ENCODE data around the gene NUP155.
"Not testable (repeated sequence)": the region's sequence is repeated elsewhere in the genome, so short reads cannot be mapped to it uniquely, and the experiment has no call there.

The NUP155 gene

GRCh38 chr5:37275511-37275910 is 95.4 kb downstream of the NUP155 start:
- no peak for DNase-seq (ENCODE audit: low read depth)

GRCh38 chr5:37272511-37272910 is 98.4 kb downstream of the NUP155 start:
- peak; percentile 50 for DNase-seq (ENCODE audit: low read depth)

GRCh38 chr5:37268100-37268499 is 102.8 kb downstream of the NUP155 start:
- DNase-seq (ENCODE audit: low read depth) = not testable (repeated sequence)

GRCh38 chr5:37255774-37256358 is 115.0 kb downstream of the NUP155 start:
- DNase-seq (ENCODE audit: low read depth) = no peak

GRCh38 chr5:37254581-37254980 is 116.3 kb downstream of the NUP155 start:
- DNase-seq (ENCODE audit: low read depth) = no peak

- DNase-seq (ENCODE audit: low read depth) = no peak
Observed at GRCh38 chr5:37251665-37252064, 119.2 kb downstream of the NUP155 start.

GRCh38 chr5:37249815-37250164 is 121.1 kb downstream of the NUP155 start:
- DNase-seq (ENCODE audit: low read depth) = no peak

- peak; percentile 35 for DNase-seq (ENCODE audit: low read depth)
Observed at GRCh38 chr5:37248970-37249814, 121.7 kb downstream of the NUP155 start, which contains the start of gene CPLANE1. Gene CPLANE1, minus strand, starts transcription at chr5:37249376. Its CDS starts 1,678 bp downstream, at chr5:37247698.

- DNase-seq (ENCODE audit: low read depth) = no peak
Observed at GRCh38 chr5:37248421-37248969, 122.4 kb downstream of the NUP155 start.

GRCh38 chr5:37247496-37247895 is 123.4 kb downstream of the NUP155 start:
- no peak for DNase-seq (ENCODE audit: low read depth)

GRCh38 chr5:37247036-37247435 is 123.9 kb downstream of the NUP155 start:
- no peak for DNase-seq (ENCODE audit: low read depth)

Measured in HS-5 (cell line).